Hypothalamus (tissue), 51 donors: ENCODE measurements around the gene GPAM.
"Not testable (repeated sequence)": the region's sequence is repeated elsewhere in the genome, so short reads cannot be mapped to it uniquely, and the experiment has no call there.

ENCODE experiments used
- DNase-seq, 51 donors: peaks; one replicate each; lab custom pipeline; 2025; lab: John Stamatoyannopoulos, UW

The GPAM gene

DNA sequence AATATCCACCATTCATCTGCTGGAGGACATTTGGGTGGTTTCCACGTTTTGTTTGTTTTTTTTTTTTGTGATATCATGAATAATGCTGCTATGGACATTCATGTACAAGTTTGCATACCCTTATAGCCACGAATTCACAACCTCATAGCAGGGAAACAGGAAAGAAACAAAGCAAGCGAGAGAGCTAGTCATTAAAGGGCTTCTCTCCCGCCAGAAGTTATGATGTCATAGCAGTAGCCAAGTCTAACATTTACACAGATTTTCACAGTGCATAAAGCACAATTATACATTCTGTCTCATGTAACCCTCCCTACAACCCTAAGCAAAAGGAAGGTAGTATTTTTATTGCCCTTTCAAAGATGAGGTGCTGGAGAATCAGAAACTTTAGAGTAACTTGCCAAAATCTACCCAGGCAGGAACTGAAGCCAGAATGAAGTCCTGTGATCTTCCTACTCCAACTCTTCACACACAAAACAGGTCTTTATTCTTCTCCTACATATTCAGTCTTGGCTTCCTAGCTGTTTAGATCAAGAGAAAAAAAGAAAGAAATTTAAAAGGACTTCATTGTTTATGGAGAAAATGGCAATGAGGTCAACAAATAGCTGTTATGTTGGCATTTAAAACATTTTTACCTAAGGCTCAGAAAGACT, 33.9 kb upstream of the GPAM start:
- DNase-seq, result no peak

GRCh38 chr10:112216966-112217365, 33.4 kb upstream of the GPAM start:
- no peak for DNase-seq

GRCh38 chr10:112216151-112216550, 32.6 kb upstream of the GPAM start:
- DNase-seq, result no peak

DNA sequence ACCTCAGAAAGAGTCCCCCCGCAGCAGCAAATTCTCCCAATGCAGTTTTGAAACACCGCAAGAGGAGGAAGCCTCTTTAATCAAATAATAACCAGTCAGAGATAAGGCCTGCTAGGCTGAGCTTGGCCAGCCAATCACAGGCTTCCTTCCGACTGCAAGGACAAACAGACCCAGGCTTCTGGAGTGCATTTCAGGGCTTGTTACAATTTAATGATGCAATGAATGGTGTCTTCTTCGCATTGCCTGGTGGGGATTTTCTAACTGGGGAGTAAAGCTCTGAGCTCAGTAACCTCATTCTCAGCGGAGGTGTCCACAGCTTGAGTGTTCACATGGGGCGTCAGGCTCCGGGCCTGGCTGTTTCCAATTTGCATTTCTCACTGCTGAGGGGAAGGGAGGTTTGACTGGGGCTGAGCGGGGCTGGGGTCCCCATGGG, 31.8 kb upstream of the GPAM start:
- no peak for DNase-seq

- no peak for DNase-seq
These were observed 30.8 kb upstream of the GPAM start for GRCh38 chr10:112214298-112214926.

GRCh38 chr10:112213836-112214235, 30.3 kb upstream of the GPAM start:
- DNase-seq, result no peak

DNA sequence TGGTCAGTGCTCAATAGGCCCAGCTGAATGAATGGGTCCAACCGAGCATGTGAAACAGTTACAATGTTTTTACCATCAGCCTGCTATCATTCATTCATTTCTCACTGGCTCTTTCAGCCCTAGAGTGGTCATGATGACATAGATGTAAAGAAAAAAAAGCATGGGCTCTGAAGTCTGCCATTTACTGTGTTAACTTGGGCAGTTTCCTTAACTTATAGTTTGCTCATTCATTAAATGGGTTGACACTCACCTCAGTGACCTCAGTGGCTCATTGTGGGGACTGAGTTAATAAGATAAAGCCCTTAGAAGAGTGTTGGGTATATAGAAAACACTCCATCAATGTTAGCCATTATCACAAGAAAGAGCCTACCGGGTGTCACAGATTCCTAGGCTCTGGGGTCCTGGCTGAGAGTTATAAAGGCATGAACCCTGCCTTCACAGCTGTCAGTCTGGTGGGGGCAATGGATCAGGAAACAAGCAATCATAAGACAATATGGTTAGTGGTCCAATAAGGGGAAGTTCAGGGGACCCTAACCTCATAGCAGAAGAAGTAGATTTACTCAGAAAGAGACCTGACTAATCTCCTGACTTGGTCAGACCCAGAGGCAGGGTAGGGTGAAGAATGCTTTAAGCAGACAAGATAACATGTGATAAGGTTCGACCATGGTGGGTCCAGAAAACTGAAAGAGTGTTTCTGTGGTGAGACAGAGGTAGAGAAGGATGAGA, 29.7 kb upstream of the GPAM start:
- DNase-seq, result no peak

DNA sequence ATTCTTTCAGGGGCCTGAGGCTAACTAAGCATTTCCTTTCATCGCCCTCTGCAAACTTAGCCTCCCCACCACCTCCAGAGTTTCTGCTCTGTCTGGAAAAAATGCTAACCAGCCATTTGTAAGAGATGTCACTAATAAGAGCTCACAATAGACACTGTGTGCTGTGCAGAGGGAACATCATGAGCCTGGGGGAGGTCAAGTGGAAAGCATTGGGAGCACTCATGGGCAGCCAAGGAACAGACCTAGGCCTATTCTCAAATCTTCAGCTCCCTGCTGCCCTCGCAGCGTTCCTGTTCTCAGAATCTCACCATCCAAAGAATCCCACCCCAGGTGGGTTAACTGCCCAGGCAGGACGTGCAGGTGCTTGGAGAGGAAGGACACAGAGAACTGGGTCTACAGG, 27.1 kb upstream of the GPAM start:
- peak in 6 of 51 donors; percentile 2 to 29 (median 24) for DNase-seq

DNA sequence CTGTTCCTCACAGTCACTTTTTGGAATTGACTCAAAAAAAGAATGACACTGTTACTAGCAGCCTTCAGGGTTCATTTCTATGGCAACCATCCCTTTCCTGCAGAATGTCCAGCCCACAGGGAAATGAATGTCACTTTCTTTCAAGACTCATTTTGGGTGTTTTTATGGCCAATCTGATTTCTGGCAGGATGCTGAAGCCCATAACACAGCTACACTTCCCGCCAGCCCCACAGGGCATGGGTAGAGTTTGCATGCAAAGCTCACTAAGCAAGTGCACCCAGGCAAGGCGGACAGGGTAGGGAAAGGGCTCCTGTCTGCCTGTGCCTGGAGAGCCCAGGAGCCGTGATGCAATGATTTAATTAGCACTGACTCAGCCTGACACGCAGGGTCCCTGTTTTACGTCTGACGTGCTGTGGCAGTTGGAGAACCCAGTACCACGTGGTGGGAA, 26.1 kb upstream of the GPAM start:
- DNase-seq, result peak in 24 of 51 donors; percentile 5 to 71 (median 38)

DNA sequence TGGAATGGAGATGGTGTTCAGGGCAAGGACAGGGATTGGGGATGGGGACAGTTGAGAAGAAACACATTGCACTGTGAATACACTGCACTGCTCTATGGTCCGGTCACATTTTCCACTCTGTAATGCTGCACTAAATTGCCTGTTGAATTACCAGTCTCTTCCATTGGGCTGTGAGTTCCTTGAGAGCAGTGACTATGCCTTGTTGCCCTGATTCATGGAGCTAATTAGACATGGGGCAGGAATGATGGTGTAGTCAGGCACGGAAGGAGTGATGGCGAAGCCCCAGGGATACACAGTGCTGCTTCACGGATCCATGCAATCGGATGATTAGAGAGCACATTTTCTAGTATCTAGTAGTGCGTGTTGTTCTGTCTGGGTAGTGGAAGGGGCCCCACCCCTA, 25.4 kb upstream of the GPAM start:
- DNase-seq, result peak in 1 of 51 donors; percentile 9

DNA sequence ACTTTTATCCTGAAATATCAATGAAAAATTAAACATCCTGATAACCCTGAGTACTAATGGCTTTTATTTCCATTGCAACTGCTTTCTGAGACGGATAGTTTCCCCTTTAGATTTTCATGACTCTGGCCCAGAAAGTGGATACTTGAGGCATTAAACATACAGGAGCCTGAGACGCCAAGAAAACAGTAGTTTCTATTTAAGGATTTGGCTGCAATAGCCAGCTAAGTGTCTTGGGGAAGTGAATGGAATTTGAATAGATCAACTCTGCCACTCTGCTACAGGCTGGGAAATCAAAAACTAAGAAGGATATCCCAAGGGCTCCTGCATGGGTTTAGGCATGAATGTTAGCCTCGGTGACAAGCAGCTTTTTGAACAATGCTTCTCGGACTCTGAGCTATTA, 24.7 kb upstream of the GPAM start:
- peak in 1 of 51 donors; percentile 11 for DNase-seq

DNA sequence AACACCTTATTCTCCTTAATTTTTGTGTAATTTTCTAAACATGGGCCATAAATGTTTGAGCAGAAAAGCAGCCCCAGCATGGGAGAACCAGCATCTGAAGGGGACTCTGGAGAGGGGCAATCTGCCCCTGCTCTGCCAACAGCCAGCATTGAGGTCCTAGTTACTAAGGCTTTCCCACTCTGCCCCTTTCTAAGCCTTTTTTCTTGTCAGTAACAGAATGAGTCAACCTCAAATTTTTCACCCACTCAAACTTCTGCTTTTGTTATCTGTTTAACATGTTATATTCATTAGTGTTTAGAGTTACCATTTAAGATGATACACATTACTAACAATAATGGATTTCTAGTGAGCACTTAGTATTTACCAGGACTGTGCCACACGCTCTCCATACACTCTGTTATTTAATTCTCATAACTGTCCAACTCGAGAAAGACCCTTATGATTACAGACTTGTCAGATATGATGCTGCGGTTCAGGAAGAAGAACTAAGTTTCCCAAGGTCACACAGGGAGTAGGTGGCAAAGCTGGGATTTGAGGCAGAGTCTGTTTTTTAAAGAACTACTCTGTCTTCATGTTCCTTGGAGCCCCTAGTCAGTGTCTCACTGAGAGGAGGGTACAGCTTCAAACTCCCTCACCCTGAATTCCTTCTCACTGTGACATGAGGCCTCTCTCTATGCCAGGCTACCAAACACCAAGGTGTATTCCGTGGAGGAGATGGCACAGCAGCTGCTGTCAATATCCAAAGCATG, 19.9 kb upstream of the GPAM start:
- DNase-seq, result no peak

GRCh38 chr10:112202561-112203241, 19.1 kb upstream of the GPAM start:
- no peak for DNase-seq

DNA sequence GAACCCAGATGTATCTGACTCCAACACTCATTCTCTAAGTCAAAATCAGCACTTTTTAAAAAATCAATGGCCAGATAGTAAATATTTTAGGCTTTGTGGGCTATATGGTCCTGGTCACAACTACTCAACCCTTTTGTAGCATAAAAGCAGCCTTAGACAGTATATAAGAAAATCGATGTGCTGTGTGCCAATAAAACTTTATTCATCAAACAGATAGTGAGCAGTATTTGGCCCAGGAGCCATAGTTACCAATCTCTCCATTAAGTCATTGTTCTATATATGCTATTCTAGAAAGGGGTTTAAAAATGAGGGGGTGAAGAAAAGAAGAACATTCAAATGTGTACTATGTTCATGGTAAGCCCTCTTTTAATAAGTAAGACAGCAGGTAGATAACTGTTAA, 18.5 kb upstream of the GPAM start:
- no peak for DNase-seq

DNA sequence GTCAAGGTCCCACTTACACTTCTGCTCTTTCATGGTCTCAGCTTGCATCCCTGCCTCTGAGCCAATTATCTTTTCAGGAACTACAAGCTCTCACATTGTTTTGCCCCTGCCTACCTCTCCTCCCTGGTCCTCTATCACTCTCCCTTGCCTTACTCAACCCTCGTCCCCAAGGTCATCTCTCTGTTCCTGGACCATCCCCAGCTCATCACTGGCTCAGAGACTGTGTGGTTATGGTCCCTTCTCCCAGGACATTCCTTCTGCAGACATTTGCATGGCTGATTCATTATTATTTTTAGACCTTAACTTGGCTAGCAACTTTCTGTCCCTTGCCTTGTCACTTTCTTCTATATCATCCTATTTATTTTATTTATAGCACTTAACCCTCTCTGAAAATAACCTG, 17.8 kb upstream of the GPAM start:
- DNase-seq, result no peak

- DNase-seq, result not testable (repeated sequence)
These were observed 16.7 kb upstream of the GPAM start for GRCh38 chr10:112200259-112200658.

GRCh38 chr10:112197662-112198061, 14.1 kb upstream of the GPAM start:
- not testable (repeated sequence) for DNase-seq

DNA sequence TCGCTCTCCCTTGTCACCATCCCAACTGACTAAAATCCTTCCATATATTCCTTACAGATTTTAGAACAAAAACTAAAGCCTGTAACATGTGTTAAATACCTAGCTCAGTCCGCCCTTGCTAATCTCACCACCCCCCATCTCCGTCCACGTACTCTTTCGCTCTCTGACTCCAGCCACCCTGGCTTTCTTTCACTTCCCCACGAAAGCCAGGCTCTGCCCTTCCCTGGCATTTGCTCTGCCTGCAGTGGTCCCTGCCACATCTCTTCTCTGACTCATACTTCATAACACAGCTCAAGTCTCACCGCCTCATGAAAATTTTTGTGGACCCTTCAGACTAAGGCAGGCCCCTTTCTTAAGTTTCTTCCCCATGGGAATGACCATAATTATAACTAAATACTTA, 11.7 kb upstream of the GPAM start:
- no peak for DNase-seq

DNA sequence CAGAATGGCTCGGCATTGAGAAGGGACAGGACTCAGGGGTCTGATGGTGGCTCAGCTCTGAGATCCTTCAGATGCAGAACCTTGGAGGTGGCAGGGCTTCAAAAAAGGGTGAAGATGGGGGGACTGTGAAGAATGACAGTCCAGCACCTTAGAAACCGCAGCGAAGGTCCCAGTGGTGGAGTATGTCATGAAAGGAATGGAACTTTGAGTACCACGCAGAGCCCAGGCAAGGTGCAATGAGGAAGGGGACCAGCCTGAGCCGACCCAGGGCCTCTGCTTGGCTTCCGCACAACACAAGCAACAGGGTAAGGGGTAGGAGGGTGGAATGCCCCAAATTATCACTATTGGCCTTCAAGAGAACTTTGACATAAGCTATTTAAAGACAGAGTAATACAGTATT, 8.2 kb upstream of the GPAM start:
- no peak for DNase-seq

GRCh38 chr10:112191041-112191590, 7.6 kb upstream of the GPAM start:
- no peak for DNase-seq
